HEK293 (cell line): Measurements from ENCODE around the gene CCDC57.

Experiments
- CTCF ChIA-PET: fragments of 350-600 bp; formaldehyde crosslinking; extraction: SDS; loops from one replicate; lab custom pipeline; 2021; ENCODE audit warnings: antibody characterized with exemption; lab: Yijun Ruan, JAX
- POLR2A ChIA-PET: fragments of 300-600 bp; formaldehyde crosslinking; extraction: SDS; loops from one replicate; lab custom pipeline; 2020; ENCODE audit warnings: antibody characterized with exemption, inconsistent platforms; lab: Yijun Ruan, JAX
- H3K27ac ChIP-seq: fragments of 200-500 bp; sonication (Bioruptor generic); 2 replicates; pipeline ENCODE4 v1.5.1; 2014; ENCODE audit warnings: low read depth, low read length, control low read depth, inconsistent platforms; ENCODE audit errors: extremely low read depth
- H3K36me3 ChIP-seq, 2 experiments: fragments of 200-500 bp in 1 of 2; sonication (Bioruptor generic) in 1 of 2; 1 replicate in 1 of 2; 2 replicates in 1 of 2; pipeline ENCODE4 v1.5.1; 2014 to 2017; ENCODE audit warnings: inconsistent platforms in 2 of 2, low read length in 2 of 2; ENCODE audit not compliant: control insufficient read depth in 2 of 2, insufficient read depth in 1 of 2
- H3K4me1 ChIP-seq: fragments of 200-500 bp; sonication (Bioruptor generic); 2 replicates; pipeline ENCODE4 v1.5.1; 2014; ENCODE audit warnings: mild to moderate bottlenecking, low read length, inconsistent platforms; ENCODE audit not compliant: control insufficient read depth, insufficient read depth
- H3K4me3 ChIP-seq: 2 replicates; pipeline ENCODE4 v1.5.1; 2011; ENCODE audit warnings: low read depth, mild to moderate bottlenecking, control low read depth, low read length, moderate library complexity
- H3K9me3 ChIP-seq: fragments of 200-500 bp; sonication (Bioruptor generic); 2 replicates; pipeline ENCODE4 v1.5.1; 2014; ENCODE audit warnings: low read depth, low read length, inconsistent platforms; ENCODE audit not compliant: control insufficient read depth, insufficient read depth
- GLI2 ChIP-seq: fragments of 450-650 bp; formaldehyde crosslinking; IDR thresholded peaks from 2 replicates; pipeline ENCODE4; 2017; ENCODE audit warnings: missing biosample characterization, missing genetic modification characterization, low read depth, borderline replicate concordance
- GLI4 ChIP-seq: fragments of 450-650 bp; formaldehyde crosslinking; IDR thresholded peaks from 2 replicates; pipeline ENCODE4 v1.5.1; 2016; ENCODE audit warnings: missing biosample characterization, missing genetic modification characterization
- GLIS2 ChIP-seq: fragments of 450-650 bp; formaldehyde crosslinking; IDR thresholded peaks from 2 replicates; pipeline ENCODE4 v1.5.1; 2016; ENCODE audit warnings: missing biosample characterization, missing genetic modification characterization
- HIC1 ChIP-seq: fragments of 450-650 bp; formaldehyde crosslinking; IDR thresholded peaks from 2 replicates; pipeline ENCODE4 v1.5.1; 2016; ENCODE audit warnings: missing biosample characterization, missing genetic modification characterization
- HOXA7 ChIP-seq: sonication (generic); formaldehyde crosslinking; IDR thresholded peaks from 2 replicates; pipeline ENCODE4 v1.8.1; 2022; ENCODE audit warnings: missing genetic modification reagents, borderline replicate concordance
- HOXD13 ChIP-seq: sonication (generic); formaldehyde crosslinking; IDR thresholded peaks from 2 replicates; pipeline ENCODE4 v1.8.0; 2022; ENCODE audit warnings: missing genetic modification reagents, borderline replicate concordance
- KLF10 ChIP-seq: fragments of 450-650 bp; IDR thresholded peaks from 2 replicates; pipeline ENCODE4 v1.5.1; 2018; ENCODE audit warnings: missing biosample characterization, mild to moderate bottlenecking, missing genetic modification characterization
- KLF17 ChIP-seq: fragments of 450-650 bp; formaldehyde crosslinking; IDR thresholded peaks from 2 replicates; pipeline ENCODE4 v1.5.1; 2016; ENCODE audit warnings: missing biosample characterization, missing genetic modification characterization
- PRDM6 ChIP-seq: fragments of 450-650 bp; formaldehyde crosslinking; IDR thresholded peaks from 2 replicates; pipeline ENCODE4 v1.5.1; 2017; ENCODE audit warnings: missing biosample characterization, missing genetic modification characterization
- SCRT2 ChIP-seq: fragments of 450-650 bp; formaldehyde crosslinking; IDR thresholded peaks from 2 replicates; pipeline ENCODE4 v1.5.1; 2016; ENCODE audit warnings: missing biosample characterization, missing genetic modification characterization
- ZBTB1 ChIP-seq: fragments of 450-650 bp; formaldehyde crosslinking; IDR thresholded peaks from 2 replicates; pipeline ENCODE4 v1.5.1; 2016; ENCODE audit warnings: missing biosample characterization, missing genetic modification characterization
- ZNF112 ChIP-seq: fragments of 450-650 bp; formaldehyde crosslinking; IDR thresholded peaks from 2 replicates; pipeline ENCODE4 v1.5.0; 2017; ENCODE audit warnings: missing biosample characterization, missing genetic modification characterization
- ZNF148 ChIP-seq: fragments of 450-650 bp; formaldehyde crosslinking; IDR thresholded peaks from 2 replicates; pipeline ENCODE4 v1.5.0; 2017; ENCODE audit warnings: missing biosample characterization, missing genetic modification characterization, borderline replicate concordance
- ZNF157 ChIP-seq: fragments of 450-650 bp; formaldehyde crosslinking; IDR thresholded peaks from 2 replicates; pipeline ENCODE4 v1.5.1; 2016; ENCODE audit warnings: missing biosample characterization, missing genetic modification characterization
- ZNF280D ChIP-seq: fragments of 450-650 bp; formaldehyde crosslinking; IDR thresholded peaks from 2 replicates; pipeline ENCODE4 v1.5.1; 2016; ENCODE audit warnings: missing biosample characterization, missing genetic modification characterization
- ZNF473 ChIP-seq: fragments of 450-650 bp; formaldehyde crosslinking; IDR thresholded peaks from 2 replicates; pipeline ENCODE4 v1.5.1; 2017; ENCODE audit warnings: missing biosample characterization, missing genetic modification characterization
- ZNF518A ChIP-seq: fragments of 450-650 bp; formaldehyde crosslinking; conservative IDR thresholded peaks from 2 replicates; pipeline ENCODE4 v1.5.1; 2016; ENCODE audit warnings: low read depth, missing biosample characterization, missing genetic modification characterization
- ZNF560 ChIP-seq: fragments of 450-650 bp; formaldehyde crosslinking; IDR thresholded peaks from 2 replicates; pipeline ENCODE4 v1.5.1; 2017; ENCODE audit warnings: missing biosample characterization, missing genetic modification characterization, borderline replicate concordance
- ZNF626 ChIP-seq: fragments of 450-650 bp; sonication (Bioruptor Pico); formaldehyde crosslinking; IDR thresholded peaks from 2 replicates; pipeline ENCODE4 v1.5.1; 2018; ENCODE audit warnings: missing biosample characterization, missing genetic modification characterization, inconsistent platforms

CCDC57 gene

GRCh38 chr17:82173351-82174041, 39.1 kb downstream of the CCDC57 start (continued):
- TF ChIP-seq ZNF280D (tag by site-specific recombination) (no peak), ZNF148 (tag by site-specific recombination) (no peak), ZNF112 (tag by site-specific recombination) (no peak), ZNF157 (no peak), HOXD13 (no peak), KLF10 (tag by site-specific recombination) (no peak), KLF17 (tag by site-specific recombination) (no peak)

- Histone ChIP-seq H3K27ac (no peak overlapping the region), H3K4me3 (no peak overlapping the region), H3K4me1 (no peaks in the 10 kb centered on the region), H3K36me3 (peaks cover 30 to 85% of the 10 kb centered on the region in 2 experiments), H3K9me3 (no peaks in the 10 kb centered on the region)
- ChIA-PET CTCF (interaction anchor here (0.6 kb wide), 1 partner anchor 135 kb away, joined by 5 read pairs; the partner anchor contains the start of gene DCXR), POLR2A (no interaction called here)
- TF ChIP-seq GLI4, result no peak
- TF ChIP-seq ZBTB1 (tag by site-specific recombination), result no peak
- TF ChIP-seq GLI2 (tag by site-specific recombination), result no peak
- no peak for TF ChIP-seq PRDM6
- no peak for TF ChIP-seq ZNF626 (tag by site-specific recombination)
- TF ChIP-seq ZNF518A (tag by site-specific recombination), result no peak
- TF ChIP-seq ZNF473 (tag by site-specific recombination), result no peak
- no peak for TF ChIP-seq HOXA7 (CRISPR knock-in tag)
- TF ChIP-seq GLIS2, result no peak
- no peak for TF ChIP-seq HIC1 (tag by site-specific recombination)
- no peak for TF ChIP-seq ZNF560 (tag by site-specific recombination)
- TF ChIP-seq SCRT2 (tag by site-specific recombination), result no peak
Observed at GRCh38 chr17:82172486-82173160, 40.0 kb downstream of the CCDC57 start.
